MCF 10A (cell line): ENCODE data around the gene ZFP64. TPM values are rescaled to one million over a fixed set of nuclear protein-coding genes. Genes with fewer than 3 reads are reported as not detected.

Experiments
- BruUV-seq: library from RNA; stranded (reverse); fragments of 400-500 nt; replicated peaks from 2 replicates; lab custom pipeline; 2021; lab: Mats Ljungman, UMichigan
- CTCF ChIA-PET: fragments of 300-600 bp; sonication (Branson Sonifier 250); formaldehyde crosslinking; extraction: SDS; loops from one replicate; lab custom pipeline; 2021; ENCODE audit warnings: antibody characterized with exemption, inconsistent platforms; lab: Yijun Ruan, JAX
- POLR2A ChIA-PET: fragments of 300-600, 350-650 bp; sonication (Branson Sonifier 250); formaldehyde crosslinking; extraction: SDS; loops from one replicate; lab custom pipeline; 2020; ENCODE audit warnings: antibody characterized with exemption, inconsistent platforms; lab: Yijun Ruan, JAX
- DNase-seq: peaks from one replicate; pipeline ENCODE4 v3.0.0-alpha.2; 2018; ENCODE audit not compliant: unreplicated experiment
- H3K27ac Mint-ChIP-seq: one replicate; pipeline ENCODE4 v1.8.0; 2022; ENCODE audit warnings: mild to moderate bottlenecking, low read depth, mixed read lengths; ENCODE audit not compliant: unreplicated experiment
- H3K27me3 Mint-ChIP-seq: one replicate; pipeline ENCODE4 v1.8.0; 2022; ENCODE audit warnings: mixed read lengths; ENCODE audit not compliant: insufficient read depth, unreplicated experiment
- H3K36me3 Mint-ChIP-seq: one replicate; pipeline ENCODE4 v1.8.0; 2022; ENCODE audit warnings: mild to moderate bottlenecking, moderate library complexity, mixed read lengths; ENCODE audit not compliant: insufficient read depth, unreplicated experiment
- H3K4me1 Mint-ChIP-seq: one replicate; pipeline ENCODE4 v1.8.0; 2022; ENCODE audit warnings: mixed read lengths; ENCODE audit not compliant: insufficient read depth, unreplicated experiment
- H3K4me3 Mint-ChIP-seq: one replicate; pipeline ENCODE4 v1.8.0; 2022; ENCODE audit warnings: mild to moderate bottlenecking, moderate library complexity, mixed read lengths; ENCODE audit not compliant: unreplicated experiment
- H3K9me3 Mint-ChIP-seq: one replicate; pipeline ENCODE4 v1.8.0; 2022; ENCODE audit warnings: mixed read lengths; ENCODE audit not compliant: unreplicated experiment
- intact Hi-C: fragments of 100-400 bp; cut with micrococcal nuclease; formaldehyde crosslinking; loops from 2 replicates; pipeline ENCODE4 v1.14.1; 2022
- total RNA-seq: library from RNA; stranded (reverse); gene quantifications from 2 replicates; pipeline ENCODE4 v1.2.3, GENCODE V29; 2022
- TF ChIP-seq, protein P1 (sequence below): fragments of 200-600 bp; IDR thresholded peaks from one replicate; pipeline ENCODE4 v1.8.0; 2022; ENCODE audit warnings: antibody characterized with exemption, mild to moderate bottlenecking; ENCODE audit not compliant: unreplicated experiment

The ZFP64 gene
- total RNA-seq, 1 experiment from 2014 or later: 13.0 TPM

DNA sequence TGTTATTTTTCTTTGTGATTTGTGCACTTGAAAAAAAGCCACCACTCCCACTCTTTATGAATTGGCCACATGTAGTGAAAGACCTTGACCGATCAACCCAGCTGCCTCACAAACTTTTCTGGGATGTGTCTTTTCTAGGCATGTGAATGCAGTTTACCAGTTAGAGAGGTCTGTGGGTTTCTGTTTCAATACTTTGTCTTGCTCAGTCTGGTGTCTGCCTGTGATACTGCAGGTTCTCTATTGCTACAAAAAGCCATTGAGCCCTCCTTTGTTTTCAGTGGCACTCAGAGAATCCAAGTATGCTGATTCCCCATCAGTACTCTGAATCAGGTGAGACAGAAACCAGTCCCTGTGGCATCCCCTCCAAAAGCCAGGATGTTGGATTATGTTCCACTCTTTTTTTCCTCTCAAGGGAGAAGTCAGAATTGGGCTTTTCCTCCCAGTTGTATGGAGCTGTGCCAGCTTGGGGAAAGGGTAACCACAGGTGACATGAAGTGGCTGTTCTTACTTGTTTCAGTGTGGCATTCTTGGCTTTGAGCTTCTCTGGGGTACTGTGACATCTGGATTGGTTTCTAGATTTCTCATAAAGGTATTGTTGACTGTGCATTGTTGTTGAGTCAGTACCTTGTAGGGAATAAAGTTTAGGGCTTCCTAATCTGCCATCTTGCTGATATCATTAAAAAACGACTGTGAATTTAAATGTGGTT is 26.3 kb upstream of the ZFP64 start:
- H3K36me3 Mint-ChIP-seq: no peaks in the 10 kb centered on the region
- peaks cover 15% of the 10 kb centered on the region for H3K27me3 Mint-ChIP-seq
- intact Hi-C loops: no loop called here
- CTCF ChIA-PET: interaction anchor here (0.6 to 1.5 kb wide), 3 partner anchors 87 to 390 kb away, joined by 3 to 5 read pairs (median 4); no protein-coding TSS in a partner anchor
- DNase-seq: no peak
- BruUV-seq: no TSS peak
- POLR2A ChIA-PET: no interaction called here
- no peaks in the 10 kb centered on the region for H3K4me1 Mint-ChIP-seq
- no peaks in the 10 kb centered on the region for H3K9me3 Mint-ChIP-seq
- TF ChIP-seq, protein P1, sequence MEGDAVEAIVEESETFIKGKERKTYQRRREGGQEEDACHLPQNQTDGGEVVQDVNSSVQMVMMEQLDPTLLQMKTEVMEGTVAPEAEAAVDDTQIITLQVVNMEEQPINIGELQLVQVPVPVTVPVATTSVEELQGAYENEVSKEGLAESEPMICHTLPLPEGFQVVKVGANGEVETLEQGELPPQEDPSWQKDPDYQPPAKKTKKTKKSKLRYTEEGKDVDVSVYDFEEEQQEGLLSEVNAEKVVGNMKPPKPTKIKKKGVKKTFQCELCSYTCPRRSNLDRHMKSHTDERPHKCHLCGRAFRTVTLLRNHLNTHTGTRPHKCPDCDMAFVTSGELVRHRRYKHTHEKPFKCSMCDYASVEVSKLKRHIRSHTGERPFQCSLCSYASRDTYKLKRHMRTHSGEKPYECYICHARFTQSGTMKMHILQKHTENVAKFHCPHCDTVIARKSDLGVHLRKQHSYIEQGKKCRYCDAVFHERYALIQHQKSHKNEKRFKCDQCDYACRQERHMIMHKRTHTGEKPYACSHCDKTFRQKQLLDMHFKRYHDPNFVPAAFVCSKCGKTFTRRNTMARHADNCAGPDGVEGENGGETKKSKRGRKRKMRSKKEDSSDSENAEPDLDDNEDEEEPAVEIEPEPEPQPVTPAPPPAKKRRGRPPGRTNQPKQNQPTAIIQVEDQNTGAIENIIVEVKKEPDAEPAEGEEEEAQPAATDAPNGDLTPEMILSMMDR: no peak
- H3K27ac Mint-ChIP-seq: no peak overlapping the region
- no peak overlapping the region for H3K4me3 Mint-ChIP-seq

DNA sequence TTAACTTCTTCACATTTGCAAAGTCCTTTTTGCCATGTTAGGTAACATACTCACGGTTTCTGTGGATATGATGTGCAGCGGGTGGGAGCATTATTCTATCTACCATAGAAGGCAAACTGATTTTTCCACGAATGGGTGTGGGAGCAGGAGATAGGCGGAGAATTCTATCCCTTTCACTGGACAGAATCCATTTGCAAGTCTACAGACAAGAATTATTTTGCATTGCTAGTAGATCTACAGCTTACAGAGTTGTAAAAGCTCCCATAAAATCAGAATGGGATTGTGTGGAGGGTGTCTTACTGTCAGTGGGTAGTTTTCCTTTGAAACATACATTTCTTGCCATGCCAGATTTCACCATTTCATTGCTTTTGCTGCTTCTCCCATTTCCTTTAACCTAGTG is 22.4 kb upstream of the ZFP64 start:
- BruUV-seq: no TSS peak
- intact Hi-C loops: no loop called here
- no peak for DNase-seq
- Mint-ChIP-seq H3K9me3 (no peaks in the 10 kb centered on the region), H3K4me3 (no peak overlapping the region), H3K4me1 (no peaks in the 10 kb centered on the region), H3K36me3 (no peaks in the 10 kb centered on the region), H3K27me3 (peaks cover 43% of the 10 kb centered on the region), H3K27ac (no peak overlapping the region)
- POLR2A ChIA-PET: interaction anchor here (0.7 kb wide), 1 partner anchor 22 kb away, joined by 5 read pairs; the partner anchor contains the start of gene ZFP64
- TF ChIP-seq, protein P1: no peak
- CTCF ChIA-PET: interaction anchor here (0.6 to 1.7 kb wide), 3 partner anchors 11 to 1830 kb away, joined by 3 to 4 read pairs (median 3); no protein-coding TSS in a partner anchor

DNA sequence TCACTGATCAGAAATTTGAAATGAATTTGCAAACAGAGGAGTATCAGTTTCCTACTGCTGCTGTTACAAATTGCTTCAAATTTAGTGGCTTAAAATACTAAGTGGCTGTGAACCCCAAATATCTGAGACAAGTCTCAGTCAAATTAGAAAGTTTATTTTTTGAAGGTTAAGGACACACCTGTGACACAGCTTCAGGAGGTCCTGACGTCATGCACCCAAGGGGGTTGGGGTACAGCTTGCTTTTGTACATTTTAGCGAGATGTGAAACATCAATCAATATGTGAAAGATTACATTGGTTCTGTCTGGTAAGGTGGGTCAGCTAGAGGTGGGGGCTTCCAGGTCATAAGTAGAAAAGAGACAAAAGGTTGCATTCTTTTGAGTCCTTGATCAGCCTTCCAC is 21.4 kb upstream of the ZFP64 start:
- Mint-ChIP-seq H3K9me3 (no peaks in the 10 kb centered on the region), H3K27ac (no peak overlapping the region), H3K4me1 (no peaks in the 10 kb centered on the region), H3K27me3 (peaks cover 43% of the 10 kb centered on the region), H3K4me3 (no peak overlapping the region), H3K36me3 (no peaks in the 10 kb centered on the region)
- POLR2A ChIA-PET: interaction anchor here (2.5 kb wide), 1 partner anchor 21 kb away, joined by 8 read pairs; the partner anchor contains the start of gene ZFP64
- CTCF ChIA-PET: interaction anchor here (0.6 to 1.9 kb wide), 8 partner anchors 10 to 206 kb away, joined by 3 to 6 read pairs (median 3); no protein-coding TSS in a partner anchor
- intact Hi-C loops: no loop called here
- no TSS peak for BruUV-seq
- no peak for DNase-seq
- TF ChIP-seq, protein P1: no peak
